ENCODE data around the gene MAPKAPK2. TPM values are rescaled to one million over a fixed set of nuclear protein-coding genes. Genes with fewer than 3 reads are reported as not detected.

Gene MAPKAPK2
- total RNA-seq, 4 donors from 2014 or later, result 45.0 to 77.4 (median 55.5) TPM

DNA sequence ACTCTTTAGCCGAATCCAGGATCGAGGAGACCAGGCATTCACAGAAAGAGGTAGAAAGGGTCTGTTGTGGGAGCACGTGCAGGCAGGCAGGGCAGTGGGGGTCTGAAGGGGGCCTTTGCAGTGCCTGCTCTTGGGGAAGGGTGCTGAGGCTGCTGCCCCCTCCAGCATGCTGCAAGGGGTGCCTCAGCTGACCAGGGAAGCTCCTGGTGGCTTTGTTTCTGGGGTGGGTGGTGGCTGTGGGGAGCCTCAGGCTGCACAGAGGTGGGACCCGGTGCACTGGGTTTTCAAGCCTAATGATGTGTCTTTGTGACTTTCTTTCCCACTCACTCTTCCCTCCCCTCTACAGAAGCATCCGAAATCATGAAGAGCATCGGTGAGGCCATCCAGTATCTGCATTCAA, 44.3 kb downstream of the MAPKAPK2 start:
- no peak for ATAC-seq
- Histone ChIP-seq H3K27me3 (no peaks in the 10 kb centered on the region), H3K27ac (no peak overlapping the region), H3K36me3 (peaks cover 0 to 55% of the 10 kb centered on the region in 2 donors), H3K9me3 (no peaks in the 10 kb centered on the region), H3K4me1 (peaks cover 3 to 46% (median 11%) of the 10 kb centered on the region in 3 donors), H3K4me3 (no peak overlapping the region)
- TF ChIP-seq POLR2AphosphoS5 (IDR thresholded peaks at IDR 0.05) (no peak), EP300 (IDR thresholded peaks at IDR 0.05) (no peak), POLR2A (IDR thresholded peaks at IDR 0.05) (no peak)
- TF ChIP-seq, protein P1, sequence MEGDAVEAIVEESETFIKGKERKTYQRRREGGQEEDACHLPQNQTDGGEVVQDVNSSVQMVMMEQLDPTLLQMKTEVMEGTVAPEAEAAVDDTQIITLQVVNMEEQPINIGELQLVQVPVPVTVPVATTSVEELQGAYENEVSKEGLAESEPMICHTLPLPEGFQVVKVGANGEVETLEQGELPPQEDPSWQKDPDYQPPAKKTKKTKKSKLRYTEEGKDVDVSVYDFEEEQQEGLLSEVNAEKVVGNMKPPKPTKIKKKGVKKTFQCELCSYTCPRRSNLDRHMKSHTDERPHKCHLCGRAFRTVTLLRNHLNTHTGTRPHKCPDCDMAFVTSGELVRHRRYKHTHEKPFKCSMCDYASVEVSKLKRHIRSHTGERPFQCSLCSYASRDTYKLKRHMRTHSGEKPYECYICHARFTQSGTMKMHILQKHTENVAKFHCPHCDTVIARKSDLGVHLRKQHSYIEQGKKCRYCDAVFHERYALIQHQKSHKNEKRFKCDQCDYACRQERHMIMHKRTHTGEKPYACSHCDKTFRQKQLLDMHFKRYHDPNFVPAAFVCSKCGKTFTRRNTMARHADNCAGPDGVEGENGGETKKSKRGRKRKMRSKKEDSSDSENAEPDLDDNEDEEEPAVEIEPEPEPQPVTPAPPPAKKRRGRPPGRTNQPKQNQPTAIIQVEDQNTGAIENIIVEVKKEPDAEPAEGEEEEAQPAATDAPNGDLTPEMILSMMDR (IDR thresholded peaks at IDR 0.05), result no peak
- WGBS, 2 donors (ENCODE audit: low coverage in 1 of 2), result 100% methylated on average over 1 to 2 of the region's 6 CpGs

DNA sequence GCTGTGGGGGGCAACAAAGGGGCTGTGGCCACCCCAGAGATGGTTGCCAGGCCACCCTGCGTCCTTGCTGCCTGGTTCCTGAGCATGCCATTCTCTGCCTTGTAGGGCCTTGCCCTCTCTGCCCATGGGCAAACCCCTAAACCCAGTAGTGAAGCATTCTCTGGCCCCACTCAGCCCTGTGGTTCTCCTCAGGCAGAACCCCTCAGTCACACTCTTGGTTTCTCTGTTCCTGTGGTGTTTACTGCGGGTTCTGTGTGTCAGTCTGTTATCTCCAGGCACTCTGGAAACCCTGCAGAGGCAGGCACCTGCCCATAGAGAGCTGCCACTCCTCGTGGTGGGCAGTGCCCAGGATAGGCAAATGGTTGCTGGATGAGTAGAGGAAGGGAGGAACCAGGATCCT, 44.8 kb downstream of the MAPKAPK2 start:
- ATAC-seq, result no peak
- Histone ChIP-seq H3K4me3 (no peak overlapping the region), H3K9me3 (no peaks in the 10 kb centered on the region), H3K27me3 (no peaks in the 10 kb centered on the region), H3K4me1 (peaks cover 3 to 43% (median 7%) of the 10 kb centered on the region in 3 donors), H3K27ac (no peak overlapping the region), H3K36me3 (peaks cover 0 to 60% of the 10 kb centered on the region in 2 donors)
- TF ChIP-seq, protein P1 (IDR thresholded peaks at IDR 0.05), result no peak
- TF ChIP-seq POLR2A (IDR thresholded peaks at IDR 0.05) (no peak), POLR2AphosphoS5 (IDR thresholded peaks at IDR 0.05) (no peak), EP300 (IDR thresholded peaks at IDR 0.05) (no peak)
- 100% methylated on average over 1 of the region's 3 CpGs; no CpG with 5 or more reads in 1 of the 2 donors for WGBS, 2 donors (ENCODE audit: low coverage in 1 of 2)

DNA sequence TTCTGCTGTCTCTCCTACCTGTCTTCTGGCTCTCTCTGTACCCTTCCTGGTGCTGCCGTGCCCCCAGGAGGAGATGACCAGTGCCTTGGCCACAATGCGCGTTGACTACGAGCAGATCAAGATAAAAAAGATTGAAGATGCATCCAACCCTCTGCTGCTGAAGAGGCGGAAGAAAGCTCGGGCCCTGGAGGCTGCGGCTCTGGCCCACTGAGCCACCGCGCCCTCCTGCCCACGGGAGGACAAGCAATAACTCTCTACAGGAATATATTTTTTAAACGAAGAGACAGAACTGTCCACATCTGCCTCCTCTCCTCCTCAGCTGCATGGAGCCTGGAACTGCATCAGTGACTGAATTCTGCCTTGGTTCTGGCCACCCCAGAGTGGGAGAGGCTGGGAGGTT, 47.8 kb downstream of the MAPKAPK2 start:
- TF ChIP-seq, protein P1 (IDR thresholded peaks at IDR 0.05), result no peak
- no peak for TF ChIP-seq POLR2A (IDR thresholded peaks at IDR 0.05)
- TF ChIP-seq POLR2AphosphoS5 (IDR thresholded peaks at IDR 0.05), result no peak
- no peak for TF ChIP-seq EP300 (IDR thresholded peaks at IDR 0.05)
- H3K9me3 ChIP-seq, result no peaks in the 10 kb centered on the region
- peaks cover 0 to 74% of the 10 kb centered on the region in 2 donors for H3K36me3 ChIP-seq
- no peak overlapping the region for H3K4me3 ChIP-seq
- 40 to 85% methylated on average over 1 to 10 of the region's 11 CpGs for WGBS, 2 donors (ENCODE audit: low coverage in 1 of 2)
- ATAC-seq, result no peak
- no peaks in the 10 kb centered on the region for H3K27me3 ChIP-seq
- peaks cover 0 to 25% (median 0%) of the 10 kb centered on the region in 3 donors for H3K4me1 ChIP-seq
- no peak overlapping the region for H3K27ac ChIP-seq

DNA sequence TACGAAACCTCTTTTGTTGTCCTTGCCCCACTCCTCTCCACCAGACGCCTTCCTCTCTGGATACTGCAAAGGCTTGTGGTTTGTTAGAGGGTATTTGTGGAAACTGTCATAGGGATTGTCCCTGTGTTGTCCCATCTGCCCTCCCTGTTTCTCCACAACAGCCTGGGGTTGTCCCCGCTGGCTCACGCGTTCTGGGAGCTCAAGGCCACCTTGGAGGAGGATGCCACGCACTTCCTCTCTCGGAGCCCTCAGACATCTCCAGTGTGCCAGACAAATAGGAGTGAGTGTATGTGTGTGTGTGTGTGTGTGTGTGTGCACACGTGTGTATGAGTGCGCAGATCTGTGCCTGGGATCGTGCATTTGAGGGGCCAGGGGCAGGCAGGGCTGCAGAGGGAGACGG, 48.3 kb downstream of the MAPKAPK2 start:
- H3K36me3 ChIP-seq, result peaks cover 0 to 74% of the 10 kb centered on the region in 2 donors
- no peak overlapping the region for H3K4me3 ChIP-seq
- no peak for ATAC-seq
- peaks cover 0 to 25% (median 0%) of the 10 kb centered on the region in 3 donors for H3K4me1 ChIP-seq
- H3K27me3 ChIP-seq, result no peaks in the 10 kb centered on the region
- TF ChIP-seq, protein P1 (IDR thresholded peaks at IDR 0.05), result no peak
- no peak for TF ChIP-seq POLR2A (IDR thresholded peaks at IDR 0.05)
- no peak for TF ChIP-seq POLR2AphosphoS5 (IDR thresholded peaks at IDR 0.05)
- TF ChIP-seq EP300 (IDR thresholded peaks at IDR 0.05), result no peak
- no peaks in the 10 kb centered on the region for H3K9me3 ChIP-seq
- WGBS, 2 donors (ENCODE audit: low coverage in 1 of 2), result 80 to 87% methylated on average over 2 to 7 of the region's 11 CpGs
- H3K27ac ChIP-seq, result no peak overlapping the region

DNA sequence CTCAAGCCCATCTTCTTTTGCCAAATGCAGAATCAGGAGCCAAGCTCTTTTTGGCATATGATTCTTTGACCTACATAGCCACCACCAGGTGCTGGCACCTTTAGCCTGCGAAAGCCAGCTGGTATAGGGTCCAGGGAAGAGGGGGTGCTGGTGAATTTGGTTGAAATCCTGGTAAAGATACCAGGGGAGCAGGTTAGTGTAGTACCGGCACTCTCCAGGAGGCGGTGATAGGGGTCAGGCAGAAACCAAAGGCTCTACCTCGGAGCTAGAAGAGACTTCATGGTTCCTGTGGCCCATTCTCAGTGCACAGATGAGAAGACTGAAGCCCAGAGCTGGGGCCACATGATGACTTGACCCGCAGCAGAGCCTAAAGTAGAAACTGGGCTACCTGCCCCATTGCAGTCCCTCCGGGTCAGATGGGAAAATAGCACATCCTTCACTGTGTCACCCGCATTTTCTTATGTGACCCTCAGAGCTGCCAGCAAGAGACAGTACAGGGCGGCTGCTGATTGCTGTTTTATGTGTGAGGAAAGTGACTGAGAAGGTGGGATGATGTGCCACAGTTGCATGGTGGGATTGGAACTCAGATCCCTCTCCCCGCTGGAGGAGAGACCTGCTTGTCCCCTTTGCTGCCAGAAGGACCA, 49.9 kb downstream of the MAPKAPK2 start:
- Histone ChIP-seq H3K4me1 (peaks cover 0 to 33% (median 0%) of the 10 kb centered on the region in 3 donors), H3K36me3 (peaks cover 0 to 63% of the 10 kb centered on the region in 2 donors), H3K9me3 (no peaks in the 10 kb centered on the region), H3K27me3 (no peaks in the 10 kb centered on the region), H3K27ac (no peak overlapping the region), H3K4me3 (no peak overlapping the region)
- ATAC-seq, result peak; percentile 48
- TF ChIP-seq EP300 (IDR thresholded peaks at IDR 0.05) (no peak), POLR2AphosphoS5 (IDR thresholded peaks at IDR 0.05) (no peak), POLR2A (IDR thresholded peaks at IDR 0.05) (no peak)
- TF ChIP-seq, protein P1 (IDR thresholded peaks at IDR 0.05), result peak in 3 of 4 experiments; percentile 59 to 73 (median 65)
- WGBS, 2 donors (ENCODE audit: low coverage in 1 of 2), result 62% methylated on average over 6 of the region's 9 CpGs; no CpG with 5 or more reads in 1 of the 2 donors
